CD4-positive, alpha-beta T cell (primary cell): ENCODE results near the gene TMEM132C. TPM values are rescaled to one million over a fixed set of nuclear protein-coding genes. Genes with fewer than 3 reads are reported as not detected.

Source experiments
- ATAC-seq: fragments of 200-7000 bp; cut with Tn5 transposase; one replicate; pipeline ENCODE4 v1.10.0; 2022; ENCODE audit warnings: mild to moderate bottlenecking; ENCODE audit not compliant: poor library complexity
- CTCF ChIA-PET: fragments of 350-600 bp; sonication (Branson Sonifier 250); formaldehyde crosslinking; loops from one replicate; lab custom pipeline; 2021; ENCODE audit warnings: antibody characterized with exemption, inconsistent platforms; lab: Charles Lee
- POLR2A ChIA-PET: fragments of 350-600 bp; sonication (Branson Sonifier 250); formaldehyde crosslinking; loops from one replicate; lab custom pipeline; 2021; ENCODE audit warnings: antibody characterized with exemption, inconsistent platforms; lab: Charles Lee
- DNase-seq, 14 experiments: peaks; one replicate each; pipeline ENCODE4 v3.0.0-alpha.2; 2013 to 2020; ENCODE audit warnings: mixed read lengths in 2 of 14
- H3K27ac ChIP-seq, 2 donors: one replicate each; pipeline versions ENCODE4 v1.5.1 to v1.7.0; 2013; ENCODE audit warnings: low read length in 2 of 2, low read depth in 1 of 2, mild to moderate bottlenecking in 1 of 2
- H3K27me3 ChIP-seq, 2 experiments: 1 replicate in 1 of 2; 2 replicates in 1 of 2; pipeline versions ENCODE4 v1.6.1 to v1.7.0; 2013; ENCODE audit warnings: low read length in 2 of 2, control low read depth in 1 of 2, mild to moderate bottlenecking in 1 of 2, moderate library complexity in 1 of 2; ENCODE audit not compliant: insufficient read depth in 2 of 2, control insufficient read depth in 1 of 2
- H3K36me3 ChIP-seq: one replicate; pipeline ENCODE4 v1.6.1; 2013; ENCODE audit warnings: low read length, control low read depth; ENCODE audit not compliant: insufficient read depth
- H3K4me1 ChIP-seq: one replicate; pipeline ENCODE4 v1.6.1; 2013; ENCODE audit warnings: low read length, control low read depth; ENCODE audit not compliant: insufficient read depth
- H3K4me3 ChIP-seq: one replicate; pipeline ENCODE4 v1.5.1; 2013; ENCODE audit warnings: mild to moderate bottlenecking, low read length, moderate library complexity
- H3K9me3 ChIP-seq, 2 experiments: 1 replicate in 1 of 2; 2 replicates in 1 of 2; pipeline versions ENCODE4 v1.6.1 to v1.7.0; 2013; ENCODE audit warnings: low read length in 2 of 2, mild to moderate bottlenecking in 2 of 2, control low read depth in 1 of 2, moderate library complexity in 1 of 2; ENCODE audit not compliant: control insufficient read depth in 1 of 2, insufficient read depth in 1 of 2
- H3K27ac Mint-ChIP-seq: one replicate; pipeline ENCODE4 v1.8.0; 2020; ENCODE audit warnings: mixed read lengths
- H3K27me3 Mint-ChIP-seq: one replicate; pipeline ENCODE4 v1.8.0; 2021; ENCODE audit warnings: mixed read lengths
- H3K36me3 Mint-ChIP-seq: one replicate; pipeline ENCODE4 v1.8.0; 2021; ENCODE audit warnings: low read depth, mixed read lengths
- H3K4me1 Mint-ChIP-seq: one replicate; pipeline ENCODE4 v1.8.0; 2021; ENCODE audit warnings: low read depth, mixed read lengths
- H3K4me3 Mint-ChIP-seq: one replicate; pipeline ENCODE4 v1.8.0; 2020; ENCODE audit warnings: mild to moderate bottlenecking, mixed read lengths
- H3K9me3 Mint-ChIP-seq: one replicate; pipeline ENCODE4 v1.8.0; 2020; ENCODE audit warnings: mixed read lengths
- intact Hi-C, 2 experiments: fragments of 100-400 bp; cut with DNase I in 1 of 2; cut with micrococcal nuclease in 1 of 2; formaldehyde crosslinking; loops; one replicate each; pipeline versions ENCODE4 v1.15.1 to v1.9.0; 2023 to 2025; cut with DNase I, micrococcal nuclease
- total RNA-seq, 174 experiments: library from RNA in 2 of 174; stranded (reverse) in 2 of 174; gene quantifications; one replicate each; pipeline ENCODE4 v1.2.3 and lab custom pipeline; 2021 to 2026
- TF ChIP-seq, protein P1 (sequence below): fragments of 200-600 bp; IDR thresholded peaks from one replicate; pipeline ENCODE4 v1.8.0; 2022; ENCODE audit warnings: antibody characterized with exemption, mild to moderate bottlenecking

The TMEM132C gene
- total RNA-seq, 2 experiments from 2014 or later = not detected

DNA sequence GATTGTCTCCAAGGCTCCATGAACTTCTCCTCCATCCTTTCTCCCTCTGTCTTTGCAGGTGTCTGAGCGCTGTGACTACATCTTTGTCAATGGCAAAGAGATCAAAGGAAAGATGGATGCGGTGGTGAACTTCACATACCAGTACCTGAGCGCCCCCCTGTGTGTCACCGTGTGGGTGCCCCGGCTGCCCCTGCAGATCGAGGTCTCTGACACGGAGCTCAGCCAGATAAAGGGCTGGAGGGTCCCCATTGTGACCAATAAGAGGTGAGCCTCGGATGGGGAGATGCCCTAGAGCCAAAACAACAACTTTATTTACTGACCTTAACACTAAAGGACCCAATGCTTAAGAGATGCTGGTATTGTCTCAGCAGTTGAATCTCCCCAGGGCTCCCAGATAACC, 426.8 kb downstream of the TMEM132C start:
- peaks cover 6% of the 10 kb centered on the region for H3K9me3 Mint-ChIP-seq
- CTCF ChIA-PET = no interaction called here
- no peak overlapping the region for H3K27ac ChIP-seq
- H3K27me3 ChIP-seq = no peaks in the 10 kb centered on the region
- ATAC-seq (no peak), DNase-seq (no peak)
- intact Hi-C loops = no loop called here
- peaks cover 0 to 11% of the 10 kb centered on the region in 2 experiments for H3K9me3 ChIP-seq
- H3K4me1 ChIP-seq = no peaks in the 10 kb centered on the region
- H3K4me3 ChIP-seq = no peak overlapping the region
- H3K27ac Mint-ChIP-seq = no peak overlapping the region
- TF ChIP-seq, protein P1, sequence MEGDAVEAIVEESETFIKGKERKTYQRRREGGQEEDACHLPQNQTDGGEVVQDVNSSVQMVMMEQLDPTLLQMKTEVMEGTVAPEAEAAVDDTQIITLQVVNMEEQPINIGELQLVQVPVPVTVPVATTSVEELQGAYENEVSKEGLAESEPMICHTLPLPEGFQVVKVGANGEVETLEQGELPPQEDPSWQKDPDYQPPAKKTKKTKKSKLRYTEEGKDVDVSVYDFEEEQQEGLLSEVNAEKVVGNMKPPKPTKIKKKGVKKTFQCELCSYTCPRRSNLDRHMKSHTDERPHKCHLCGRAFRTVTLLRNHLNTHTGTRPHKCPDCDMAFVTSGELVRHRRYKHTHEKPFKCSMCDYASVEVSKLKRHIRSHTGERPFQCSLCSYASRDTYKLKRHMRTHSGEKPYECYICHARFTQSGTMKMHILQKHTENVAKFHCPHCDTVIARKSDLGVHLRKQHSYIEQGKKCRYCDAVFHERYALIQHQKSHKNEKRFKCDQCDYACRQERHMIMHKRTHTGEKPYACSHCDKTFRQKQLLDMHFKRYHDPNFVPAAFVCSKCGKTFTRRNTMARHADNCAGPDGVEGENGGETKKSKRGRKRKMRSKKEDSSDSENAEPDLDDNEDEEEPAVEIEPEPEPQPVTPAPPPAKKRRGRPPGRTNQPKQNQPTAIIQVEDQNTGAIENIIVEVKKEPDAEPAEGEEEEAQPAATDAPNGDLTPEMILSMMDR = no peak
- POLR2A ChIA-PET = no interaction called here
- H3K27me3 Mint-ChIP-seq = no peaks in the 10 kb centered on the region
- H3K4me3 Mint-ChIP-seq = no peak overlapping the region
- H3K36me3 Mint-ChIP-seq = no peaks in the 10 kb centered on the region
- no peaks in the 10 kb centered on the region for H3K36me3 ChIP-seq
- no peaks in the 10 kb centered on the region for H3K4me1 Mint-ChIP-seq

DNA sequence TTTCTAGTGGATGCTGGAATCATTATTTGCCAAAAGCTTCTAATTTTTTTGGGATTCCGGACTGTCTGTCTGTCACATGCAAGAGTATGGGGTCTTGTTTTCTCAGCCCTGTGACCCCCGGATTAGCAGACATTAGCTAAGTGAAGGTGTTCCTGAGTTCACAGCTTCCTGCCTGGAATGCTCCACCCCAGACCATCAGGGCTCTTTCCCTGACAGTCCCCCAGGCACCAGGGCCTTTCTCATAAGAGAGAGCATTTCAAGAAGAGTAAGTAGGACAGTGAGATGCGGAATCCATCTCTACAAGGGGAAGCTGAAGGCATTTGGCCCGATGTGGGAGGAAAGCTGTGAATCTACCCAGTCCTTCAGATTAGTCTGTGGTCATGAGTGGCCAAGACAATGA, 427.5 kb downstream of the TMEM132C start:
- intact Hi-C loops = no loop called here
- DNase-seq (no peak), ATAC-seq (no peak)
- no peaks in the 10 kb centered on the region for H3K36me3 Mint-ChIP-seq
- H3K27ac Mint-ChIP-seq = no peak overlapping the region
- no peaks in the 10 kb centered on the region for H3K36me3 ChIP-seq
- TF ChIP-seq, protein P1 = no peak
- H3K4me1 Mint-ChIP-seq = no peaks in the 10 kb centered on the region
- no peak overlapping the region for H3K4me3 Mint-ChIP-seq
- H3K4me1 ChIP-seq = no peaks in the 10 kb centered on the region
- H3K27me3 ChIP-seq = no peaks in the 10 kb centered on the region
- H3K27ac ChIP-seq = no peak overlapping the region
- peaks cover 0 to 11% of the 10 kb centered on the region in 2 experiments for H3K9me3 ChIP-seq
- H3K4me3 ChIP-seq = no peak overlapping the region
- ChIA-PET CTCF (no interaction called here), POLR2A (no interaction called here)
- H3K9me3 Mint-ChIP-seq = peaks cover 6% of the 10 kb centered on the region
- H3K27me3 Mint-ChIP-seq = no peaks in the 10 kb centered on the region

DNA sequence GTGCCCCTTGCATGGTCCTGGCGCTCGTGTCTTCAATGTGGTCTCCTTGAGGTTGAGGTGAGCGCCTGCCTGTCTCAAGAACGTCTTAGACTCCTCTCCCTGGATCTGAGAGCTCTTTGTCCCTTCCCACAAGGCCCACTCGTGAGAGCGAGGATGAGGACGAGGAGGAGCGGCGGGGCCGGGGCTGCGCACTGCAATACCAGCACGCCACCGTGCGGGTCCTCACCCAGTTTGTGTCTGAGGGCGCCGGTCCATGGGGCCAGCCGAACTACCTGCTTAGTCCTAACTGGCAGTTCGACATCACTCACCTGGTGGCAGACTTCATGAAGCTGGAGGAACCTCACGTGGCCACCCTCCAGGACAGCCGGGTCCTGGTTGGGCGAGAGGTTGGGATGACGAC, 428.7 kb downstream of the TMEM132C start:
- no peak overlapping the region for H3K4me3 ChIP-seq
- no peaks in the 10 kb centered on the region for H3K4me1 ChIP-seq
- Mint-ChIP-seq H3K4me1 (no peaks in the 10 kb centered on the region), H3K27ac (no peak overlapping the region), H3K9me3 (peaks cover 6% of the 10 kb centered on the region), H3K4me3 (no peak overlapping the region), H3K36me3 (no peaks in the 10 kb centered on the region), H3K27me3 (no peaks in the 10 kb centered on the region)
- DNase-seq (no peak), ATAC-seq (no peak)
- no peaks in the 10 kb centered on the region for H3K36me3 ChIP-seq
- ChIA-PET CTCF (no interaction called here), POLR2A (no interaction called here)
- no peaks in the 10 kb centered on the region for H3K27me3 ChIP-seq
- H3K9me3 ChIP-seq = peaks cover 0 to 11% of the 10 kb centered on the region in 2 experiments
- H3K27ac ChIP-seq = no peak overlapping the region
- intact Hi-C loops = no loop called here
- TF ChIP-seq, protein P1 = no peak
